ENCODE measurements around the gene ADGRB2.
A peak's percentile ranks its signal among the peaks of the same experiment; 100 is the strongest.

The ADGRB2 gene

GRCh38 chr1:31706384-31707058 is 57.6 kb downstream of the ADGRB2 start:
- TF ChIP-seq CTCF (IDR thresholded peaks at IDR 0.05): no peak
- no peak overlapping the region for H3K27ac ChIP-seq

GRCh38 chr1:31705080-31705866 is 58.9 kb downstream of the ADGRB2 start:
- H3K4me1 ChIP-seq: peaks cover 4% of the 10 kb centered on the region
- H3K27ac ChIP-seq: no peak overlapping the region
- no peaks in the 10 kb centered on the region for H3K27me3 ChIP-seq (ENCODE audit: control insufficient read depth, insufficient read depth, low read length)
- no peak for TF ChIP-seq CTCF (IDR thresholded peaks at IDR 0.05)
- H3K36me3 ChIP-seq (ENCODE audit: control insufficient read depth, insufficient read depth, low read length): no peaks in the 10 kb centered on the region
- no peaks in the 10 kb centered on the region for H3K79me2 ChIP-seq
- no peak overlapping the region for H3K4me2 ChIP-seq (ENCODE audit: low read length)
- H3K9me3 ChIP-seq (ENCODE audit: control insufficient read depth, low read length): no peaks in the 10 kb centered on the region
- H2AFZ ChIP-seq: no peak overlapping the region
- no peak overlapping the region for H3K9ac ChIP-seq
- H3K4me3 ChIP-seq (ENCODE audit: low read depth, low read length): no peak overlapping the region

More at GRCh38 chr1:31706384-31707058, 57.6 kb downstream of the ADGRB2 start:
- no peak overlapping the region for H2AFZ ChIP-seq
- H3K4me3 ChIP-seq (ENCODE audit: low read depth, low read length): no peak overlapping the region
- no peak overlapping the region for H3K9ac ChIP-seq
- H3K79me2 ChIP-seq: no peaks in the 10 kb centered on the region
- no peaks in the 10 kb centered on the region for H3K4me1 ChIP-seq
- H3K36me3 ChIP-seq (ENCODE audit: control insufficient read depth, insufficient read depth, low read length): no peaks in the 10 kb centered on the region
- no peaks in the 10 kb centered on the region for H3K9me3 ChIP-seq (ENCODE audit: control insufficient read depth, low read length)
- H3K4me2 ChIP-seq (ENCODE audit: low read length): no peak overlapping the region
- H3K27me3 ChIP-seq (ENCODE audit: control insufficient read depth, insufficient read depth, low read length): no peaks in the 10 kb centered on the region

GRCh38 chr1:31704271-31705079 is 59.7 kb downstream of the ADGRB2 start:
- Histone ChIP-seq H3K27ac (no peak overlapping the region), H3K9ac (no peak overlapping the region), H3K27me3 (ENCODE audit: control insufficient read depth, insufficient read depth, low read length) (no peaks in the 10 kb centered on the region)

More at GRCh38 chr1:31704271-31705079, 59.7 kb downstream of the ADGRB2 start:
- TF ChIP-seq CTCF (IDR thresholded peaks at IDR 0.05): no peak
- H3K9me3 ChIP-seq (ENCODE audit: control insufficient read depth, low read length): no peaks in the 10 kb centered on the region
- H3K4me2 ChIP-seq (ENCODE audit: low read length): peak overlapping the region; percentile 80
- H3K36me3 ChIP-seq (ENCODE audit: control insufficient read depth, insufficient read depth, low read length): no peaks in the 10 kb centered on the region
- no peaks in the 10 kb centered on the region for H3K79me2 ChIP-seq
- peak overlapping the region; percentile 14 for H3K4me3 ChIP-seq (ENCODE audit: low read depth, low read length)
- peaks cover 4% of the 10 kb centered on the region for H3K4me1 ChIP-seq
- H2AFZ ChIP-seq: peak overlapping the region; percentile 62

Measured in parathyroid adenoma (tissue), 2 donors.